OCI-LY7 (cell line): ENCODE results near the gene ARL4A. TPM values are rescaled to one million over a fixed set of nuclear protein-coding genes. Genes with fewer than 3 reads are reported as not detected.

ENCODE experiments used
- BruUV-seq: library from RNA; stranded (reverse); fragments of 400-500 nt; replicated peaks from 2 replicates; lab custom pipeline; 2021; lab: Mats Ljungman, UMichigan
- CTCF ChIA-PET: fragments of 300-600 bp; sonication (Branson Sonifier 250); formaldehyde crosslinking; loops from one replicate; lab custom pipeline; 2022; ENCODE audit warnings: antibody characterized with exemption; ENCODE audit not compliant: unreplicated experiment; lab: Charles Lee
- POLR2A ChIA-PET: fragments of 300-600 bp; sonication (Branson Sonifier 250); formaldehyde crosslinking; loops from one replicate; lab custom pipeline; 2022; ENCODE audit warnings: antibody characterized with exemption; lab: Charles Lee
- DNase-seq: peaks from one replicate; pipeline ENCODE4 v3.0.0-alpha.2; 2015; ENCODE audit warnings: low spot score
- H2AFZ ChIP-seq: fragments of 200-600 bp; sonication (generic), shearing (Covaris generic); 2 replicates; pipeline ENCODE4 v1.6.1; 2014; ENCODE audit warnings: mild to moderate bottlenecking, antibody characterized with exemption, low read length, moderate library complexity
- H3K27ac ChIP-seq: fragments of 200-600 bp; sonication (generic); 2 replicates; pipeline ENCODE4 v1.5.1; 2014; ENCODE audit warnings: mixed run types, low read depth, mild to moderate bottlenecking, moderate library complexity, low read length, inconsistent platforms; ENCODE audit not compliant: poor library complexity, severe bottlenecking
- H3K36me3 ChIP-seq: fragments of 200-600 bp; sonication (generic); 2 replicates; pipeline ENCODE4 v1.6.1; 2014; ENCODE audit warnings: mild to moderate bottlenecking, antibody characterized with exemption, low read length, moderate library complexity, mixed read lengths; ENCODE audit not compliant: insufficient read depth
- H3K4me1 ChIP-seq: fragments of 200-600 bp; sonication (generic); 2 replicates; pipeline ENCODE4 v1.5.1; 2014; ENCODE audit warnings: mild to moderate bottlenecking, low read length; ENCODE audit not compliant: insufficient read depth, poor library complexity, severe bottlenecking
- H3K4me2 ChIP-seq: fragments of 200-600 bp; sonication (generic); 2 replicates; pipeline ENCODE4 v1.6.1; 2014; ENCODE audit warnings: mild to moderate bottlenecking, low read length
- H3K4me3 ChIP-seq: fragments of 200-600 bp; sonication (generic); 2 replicates; pipeline ENCODE4 v1.5.1; 2014; ENCODE audit warnings: mild to moderate bottlenecking, low read depth, low read length; ENCODE audit not compliant: poor library complexity, severe bottlenecking
- H3K79me2 ChIP-seq: fragments of 200-600 bp; sonication (generic); 2 replicates; pipeline ENCODE4 v1.6.1; 2016; ENCODE audit warnings: low read depth, mild to moderate bottlenecking, low read length, moderate library complexity, mixed read lengths; ENCODE audit not compliant: insufficient read depth
- H3K9me2 ChIP-seq: fragments of 200-600 bp; sonication (generic); 2 replicates; pipeline ENCODE4 v1.6.1; 2016; ENCODE audit warnings: mild to moderate bottlenecking, low read length, mixed read lengths; ENCODE audit not compliant: insufficient read depth
- H3K9me3 ChIP-seq: fragments of 200-600 bp; sonication (generic); 2 replicates; pipeline ENCODE4 v1.6.1; 2014; ENCODE audit warnings: mild to moderate bottlenecking, mixed run types, low read length, mixed read lengths
- H4K20me1 ChIP-seq: fragments of 200-600 bp; sonication (generic); 2 replicates; pipeline ENCODE4 v1.6.1; 2014; ENCODE audit warnings: mild to moderate bottlenecking, antibody characterized with exemption, low read length, moderate library complexity, mixed read lengths; ENCODE audit not compliant: insufficient read depth
- EZH2phosphoT487 ChIP-seq: fragments of 200-600 bp; sonication (generic); IDR thresholded peaks from 2 replicates; pipeline ENCODE4 v1.6.1; 2018; ENCODE audit warnings: low read depth, borderline replicate concordance, mild to moderate bottlenecking, mixed run types, antibody characterized with exemption, low read length, moderate library complexity, mixed read lengths
- intact Hi-C: fragments of 100-400 bp; cut with micrococcal nuclease; formaldehyde crosslinking; loops from one replicate; pipeline ENCODE4 v1.10.0; 2022; ENCODE audit not compliant: unreplicated experiment
- total RNA-seq, 2 experiments: library from RNA; depleted of rRNA in 1 of 2; stranded (reverse); fragments of >200 nt in 1 of 2; shearing (Covaris generic) in 1 of 2; gene quantifications; 2 replicates each; pipeline ENCODE4 v1.2.3, GENCODE V29; 2014 to 2022
- TF ChIP-seq, protein P1 (sequence below): fragments of 200-600 bp; sonication (generic); conservative IDR thresholded peaks from 2 replicates; pipeline ENCODE4 v1.5.1; 2014; ENCODE audit warnings: mild to moderate bottlenecking, antibody characterized with exemption, low read length, moderate library complexity, mixed read lengths

Gene ARL4A
- total RNA-seq, 2 experiments from 2014 or later = 5.5 to 10.1 TPM

DNA sequence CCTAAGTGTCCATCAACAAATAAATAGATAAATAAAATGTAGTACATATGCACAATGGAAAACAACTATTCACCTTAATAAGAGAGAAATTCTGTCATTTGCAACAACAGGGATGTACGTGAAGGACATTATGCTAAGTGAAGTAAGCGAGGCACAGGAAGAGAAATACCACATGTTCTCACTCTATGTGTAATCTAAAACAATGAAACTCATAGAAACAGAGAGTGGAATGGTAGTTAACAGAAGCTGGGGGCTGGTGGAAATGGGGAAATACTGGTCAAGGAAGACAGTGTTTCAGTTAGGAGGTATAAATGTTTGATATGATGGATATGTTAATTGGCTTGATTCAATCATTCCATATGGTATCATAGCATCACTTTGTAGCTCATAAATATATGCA, 43.1 kb downstream of the ARL4A start:
- H3K36me3 ChIP-seq = no peaks in the 10 kb centered on the region
- H3K9me2 ChIP-seq = no peaks in the 10 kb centered on the region
- BruUV-seq = no TSS peak
- no peak for TF ChIP-seq EZH2phosphoT487
- TF ChIP-seq, protein P1, sequence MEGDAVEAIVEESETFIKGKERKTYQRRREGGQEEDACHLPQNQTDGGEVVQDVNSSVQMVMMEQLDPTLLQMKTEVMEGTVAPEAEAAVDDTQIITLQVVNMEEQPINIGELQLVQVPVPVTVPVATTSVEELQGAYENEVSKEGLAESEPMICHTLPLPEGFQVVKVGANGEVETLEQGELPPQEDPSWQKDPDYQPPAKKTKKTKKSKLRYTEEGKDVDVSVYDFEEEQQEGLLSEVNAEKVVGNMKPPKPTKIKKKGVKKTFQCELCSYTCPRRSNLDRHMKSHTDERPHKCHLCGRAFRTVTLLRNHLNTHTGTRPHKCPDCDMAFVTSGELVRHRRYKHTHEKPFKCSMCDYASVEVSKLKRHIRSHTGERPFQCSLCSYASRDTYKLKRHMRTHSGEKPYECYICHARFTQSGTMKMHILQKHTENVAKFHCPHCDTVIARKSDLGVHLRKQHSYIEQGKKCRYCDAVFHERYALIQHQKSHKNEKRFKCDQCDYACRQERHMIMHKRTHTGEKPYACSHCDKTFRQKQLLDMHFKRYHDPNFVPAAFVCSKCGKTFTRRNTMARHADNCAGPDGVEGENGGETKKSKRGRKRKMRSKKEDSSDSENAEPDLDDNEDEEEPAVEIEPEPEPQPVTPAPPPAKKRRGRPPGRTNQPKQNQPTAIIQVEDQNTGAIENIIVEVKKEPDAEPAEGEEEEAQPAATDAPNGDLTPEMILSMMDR = no peak
- H3K4me3 ChIP-seq = no peak overlapping the region
- no peaks in the 10 kb centered on the region for H3K79me2 ChIP-seq
- no peak overlapping the region for H3K4me2 ChIP-seq
- H3K4me1 ChIP-seq = no peaks in the 10 kb centered on the region
- DNase-seq = no peak
- H3K27ac ChIP-seq = no peak overlapping the region
- H2AFZ ChIP-seq = no peak overlapping the region
- no peaks in the 10 kb centered on the region for H3K9me3 ChIP-seq
- H4K20me1 ChIP-seq = no peaks in the 10 kb centered on the region
- intact Hi-C loops = no loop called here
- POLR2A ChIA-PET = interaction anchor here (0.7 to 0.9 kb wide), 2 partner anchors 14 to 509 kb away, joined by 3 read pairs; no protein-coding TSS in a partner anchor
- CTCF ChIA-PET = no interaction called here

DNA sequence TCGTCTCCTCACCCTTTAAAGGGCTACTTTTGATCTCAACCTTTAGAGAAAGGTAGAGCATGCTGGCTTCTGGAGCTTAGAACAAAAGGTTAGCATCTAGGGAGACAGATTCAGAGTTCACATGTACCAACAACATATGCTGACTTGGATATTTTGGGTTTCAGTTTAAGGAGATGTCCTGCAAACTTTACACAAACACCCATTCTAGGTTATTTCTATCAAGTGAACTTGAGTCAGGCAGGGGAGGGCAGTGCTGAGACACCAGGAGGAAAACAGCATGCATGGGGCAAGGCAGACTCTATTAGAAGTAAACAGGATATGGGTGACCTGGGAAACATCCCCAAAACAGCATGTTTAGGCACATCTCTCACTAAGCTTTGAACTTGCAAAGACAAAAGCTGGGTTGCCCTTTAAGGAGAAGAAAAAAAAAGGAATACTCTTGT, 43.8 kb downstream of the ARL4A start:
- intact Hi-C loops = no loop called here
- no peaks in the 10 kb centered on the region for H3K4me1 ChIP-seq
- no peak overlapping the region for H3K27ac ChIP-seq
- DNase-seq = no peak
- H3K36me3 ChIP-seq = no peaks in the 10 kb centered on the region
- TF ChIP-seq, protein P1 = no peak
- no peak for TF ChIP-seq EZH2phosphoT487
- no peaks in the 10 kb centered on the region for H4K20me1 ChIP-seq
- no peaks in the 10 kb centered on the region for H3K9me2 ChIP-seq
- no peak overlapping the region for H2AFZ ChIP-seq
- ChIA-PET CTCF (no interaction called here), POLR2A (interaction anchor here (0.9 kb wide), 1 partner anchor 13 kb away, joined by 3 read pairs; no protein-coding TSS in a partner anchor)
- no TSS peak for BruUV-seq
- no peak overlapping the region for H3K4me2 ChIP-seq
- no peaks in the 10 kb centered on the region for H3K9me3 ChIP-seq
- H3K4me3 ChIP-seq = no peak overlapping the region
- H3K79me2 ChIP-seq = no peaks in the 10 kb centered on the region

DNA sequence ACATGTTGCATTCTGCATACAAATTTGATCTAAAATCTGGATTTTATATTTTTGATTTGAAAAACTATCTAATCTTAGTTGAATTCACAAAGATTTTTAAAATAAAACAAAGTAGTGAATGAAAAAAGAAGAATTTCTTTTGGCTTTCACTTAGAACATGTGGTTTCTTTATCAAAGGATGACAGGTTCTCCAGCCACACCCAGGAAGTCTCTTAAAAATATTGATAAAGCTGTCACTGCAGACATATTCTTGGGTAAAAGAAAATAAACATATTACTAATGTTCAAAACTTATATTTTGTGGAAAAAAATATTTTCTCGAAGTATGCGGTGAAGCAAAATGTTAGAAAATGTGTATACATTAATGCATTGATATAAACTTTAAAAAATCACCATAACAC, 44.3 kb downstream of the ARL4A start:
- H3K9me2 ChIP-seq = no peaks in the 10 kb centered on the region
- H3K4me3 ChIP-seq = no peak overlapping the region
- H3K4me1 ChIP-seq = no peaks in the 10 kb centered on the region
- intact Hi-C loops = no loop called here
- no peaks in the 10 kb centered on the region for H3K9me3 ChIP-seq
- POLR2A ChIA-PET = interaction anchor here (0.7 kb wide), 2 partner anchors 42 to 106 kb away, joined by 3 read pairs; no protein-coding TSS in a partner anchor
- H2AFZ ChIP-seq = no peak overlapping the region
- no peaks in the 10 kb centered on the region for H3K79me2 ChIP-seq
- H3K4me2 ChIP-seq = no peak overlapping the region
- CTCF ChIA-PET = no interaction called here
- no peak for DNase-seq
- no peaks in the 10 kb centered on the region for H4K20me1 ChIP-seq
- BruUV-seq = no TSS peak
- TF ChIP-seq, protein P1 = no peak
- no peak for TF ChIP-seq EZH2phosphoT487
- no peaks in the 10 kb centered on the region for H3K36me3 ChIP-seq
- H3K27ac ChIP-seq = no peak overlapping the region
